ENCODE measurements around the gene NMNAT3.

- TF ChIP-seq CTCF (IDR thresholded peaks at IDR 0.05): no peak
- no peak for TF ChIP-seq POLR2A (IDR thresholded peaks at IDR 0.05)
Observed at GRCh38 chr3:139715743-139716360, 38.1 kb upstream of the NMNAT3 start.

All from Peyer's patch (tissue), 4 donors.